PC-3 (cell line): Measurements from ENCODE around the gene MELTF. TPM values are rescaled to one million over a fixed set of nuclear protein-coding genes. Genes with fewer than 3 reads are reported as not detected.
A peak's percentile ranks its signal among the peaks of the same experiment; 100 is the strongest.

Experiments
- ATAC-seq: fragments of 200-7000 bp; cut with Tn5 transposase; 2 replicates; pipeline ENCODE4 v1.9.1; 2020; ENCODE audit warnings: mild to moderate bottlenecking, moderate library complexity
- BruUV-seq: library from RNA; stranded (reverse); fragments of 400-500 nt; replicated peaks from 2 replicates; lab custom pipeline; 2021; lab: Mats Ljungman, UMichigan
- CTCF ChIA-PET: fragments of 300-600 bp; sonication (Branson Sonifier 250); formaldehyde crosslinking; loops from one replicate; lab custom pipeline; 2022; ENCODE audit warnings: antibody characterized with exemption; lab: Charles Lee
- POLR2A ChIA-PET: fragments of 300-600 bp; sonication (Branson Sonifier 250); formaldehyde crosslinking; loops from one replicate; lab custom pipeline; 2022; ENCODE audit warnings: antibody characterized with exemption; ENCODE audit not compliant: unreplicated experiment; lab: Charles Lee
- DNase-seq: peaks from one replicate; pipeline ENCODE4 v3.0.0-alpha.2; 2015
- H2AFZ ChIP-seq: fragments of 300-600 bp; sonication (generic); 2 replicates; pipeline ENCODE4 v1.6.0; 2016; ENCODE audit warnings: antibody characterized with exemption, low read length
- H3F3A ChIP-seq: fragments of 300-600 bp; sonication (generic); one replicate; pipeline ENCODE4 v1.6.0; 2017; ENCODE audit warnings: antibody characterized with exemption, low read length, control low read depth, mild to moderate bottlenecking; ENCODE audit not compliant: unreplicated experiment
- H3K27ac ChIP-seq: fragments of 300-600 bp; sonication (generic); 2 replicates; pipeline ENCODE4 v1.5.1; 2016; ENCODE audit warnings: mild to moderate bottlenecking, low read length
- H3K27me3 ChIP-seq: fragments of 300-600 bp; sonication (generic); 2 replicates; pipeline ENCODE4 v1.6.1; 2016; ENCODE audit warnings: low read length, mixed read lengths
- H3K36me3 ChIP-seq: fragments of 300-600 bp; sonication (generic); 2 replicates; pipeline ENCODE4 v1.6.1; 2016; ENCODE audit warnings: low read depth, mixed run types, low read length, mixed read lengths
- H3K4me1 ChIP-seq: fragments of 300-600 bp; sonication (generic); 2 replicates; pipeline ENCODE4 v1.5.1; 2016; ENCODE audit warnings: low read length; ENCODE audit not compliant: insufficient read depth
- H3K4me2 ChIP-seq: fragments of 300-600 bp; sonication (generic); 2 replicates; pipeline ENCODE4 v1.6.0; 2016; ENCODE audit warnings: low read length
- H3K4me3 ChIP-seq: fragments of 300-600 bp; sonication (generic); 2 replicates; pipeline ENCODE4 v1.5.1; 2016; ENCODE audit warnings: mild to moderate bottlenecking, low read length, mixed read lengths
- H3K79me2 ChIP-seq: fragments of 300-600 bp; sonication (generic); 2 replicates; pipeline ENCODE4 v1.6.1; 2017; ENCODE audit warnings: low read length, mixed read lengths
- H3K9ac ChIP-seq: fragments of 300-600 bp; sonication (generic); 2 replicates; pipeline ENCODE4 v1.6.0; 2016; ENCODE audit warnings: mild to moderate bottlenecking, low read length
- H3K9me2 ChIP-seq: fragments of 300-600 bp; sonication (generic); replicated peaks from 2 replicates; pipeline ENCODE4 v1.6.1; 2016; ENCODE audit warnings: mixed run types, low read length, mixed read lengths
- H3K9me3 ChIP-seq: fragments of 300-600 bp; sonication (generic); 2 replicates; pipeline ENCODE4 v1.6.1; 2016; ENCODE audit warnings: low read length, mixed read lengths
- H4K20me1 ChIP-seq: fragments of 300-600 bp; sonication (generic); 2 replicates; pipeline ENCODE4 v1.6.1; 2016; ENCODE audit warnings: low read length, mixed read lengths
- CTCF ChIP-seq: fragments of 300-600 bp; sonication (generic); conservative IDR thresholded peaks from 2 replicates; pipeline ENCODE4 v1.5.1; 2017; ENCODE audit warnings: antibody characterized with exemption, low read depth, mild to moderate bottlenecking, low read length
- EZH2 ChIP-seq: fragments of 300-600 bp; sonication (generic); IDR thresholded peaks from one replicate; pipeline ENCODE4 v1.6.1; 2017; ENCODE audit warnings: antibody characterized with exemption, mild to moderate bottlenecking, low read length; ENCODE audit not compliant: unreplicated experiment
- EZH2phosphoT487 ChIP-seq: fragments of 300-600 bp; sonication (generic); IDR thresholded peaks from 2 replicates; pipeline ENCODE4 v1.6.1; 2018; ENCODE audit warnings: mild to moderate bottlenecking, antibody characterized with exemption, low read length, borderline replicate concordance
- intact Hi-C: fragments of 100-400 bp; cut with micrococcal nuclease; formaldehyde crosslinking; loops from 2 replicates; pipeline ENCODE4 v1.9.0; 2023
- total RNA-seq: library from RNA; depleted of rRNA; stranded (reverse); fragments of >200 nt; gene quantifications from 2 replicates; pipeline ENCODE4 v1.2.3, GENCODE V29; 2014

The MELTF gene
- total RNA-seq, 1 experiment from 2014 or later = 40.6 TPM

GRCh38 chr3:197003461-197004385, 25.9 kb downstream of the MELTF start:
- intact Hi-C loops = loop anchor here (1.0 kb wide), 2 partner anchors 24 to 184 kb away; no protein-coding TSS in a partner anchor
- peak; percentile 34 for ATAC-seq
- peak overlapping the region; percentile 83 for H3K4me3 ChIP-seq

GRCh38 chr3:197002701-197003454, 26.7 kb downstream of the MELTF start:
- Histone ChIP-seq H3K27ac (no peak overlapping the region), H3K4me2 (peak overlapping the region; percentile 88), H3K9me3 (no peaks in the 10 kb centered on the region), H3F3A (no peaks in the 10 kb centered on the region), H3K4me1 (peaks cover 12% of the 10 kb centered on the region), H3K79me2 (peaks cover 5% of the 10 kb centered on the region), H3K36me3 (no peaks in the 10 kb centered on the region), H3K4me3 (peak overlapping the region; percentile 83), H3K9ac (peak overlapping the region; percentile 88), H3K27me3 (no peaks in the 10 kb centered on the region), H4K20me1 (no peaks in the 10 kb centered on the region), H3K9me2 (no peaks in the 10 kb centered on the region), H2AFZ (peak overlapping the region; percentile 80)
- intact Hi-C loops = loop anchor here (1.0 kb wide), 2 partner anchors 24 to 184 kb away; no protein-coding TSS in a partner anchor
- peak; percentile 56 for TF ChIP-seq CTCF
- no peak for TF ChIP-seq EZH2phosphoT487
- TF ChIP-seq EZH2 = no peak
- no TSS peak for BruUV-seq
- ATAC-seq (peak; percentile 78), DNase-seq (peak; percentile 88)
- ChIA-PET POLR2A (interaction anchor here (0.6 to 1.0 kb wide), 3 partner anchors 27 to 474 kb away, joined by 5 to 9 read pairs (median 6); partner anchors contain the start of gene MELTF), CTCF (interaction anchor here (0.6 to 1.1 kb wide), 6 partner anchors 13 to 165 kb away, joined by 6 to 9 read pairs (median 6); partner anchors contain the start of gene MELTF)

More at GRCh38 chr3:197003461-197004385, 25.9 kb downstream of the MELTF start:
- Histone ChIP-seq H3F3A (no peaks in the 10 kb centered on the region), H2AFZ (peak overlapping the region; percentile 71), H3K27me3 (no peaks in the 10 kb centered on the region), H4K20me1 (no peaks in the 10 kb centered on the region), H3K4me1 (peaks cover 12% of the 10 kb centered on the region), H3K27ac (peak overlapping the region; percentile 50), H3K79me2 (peaks cover 5% of the 10 kb centered on the region), H3K9ac (peak overlapping the region; percentile 88), H3K36me3 (no peaks in the 10 kb centered on the region), H3K4me2 (peak overlapping the region; percentile 98), H3K9me3 (no peaks in the 10 kb centered on the region), H3K9me2 (no peaks in the 10 kb centered on the region)
- DNase-seq = peak; percentile 39
- POLR2A ChIA-PET = interaction anchor here (0.6 to 1.0 kb wide), 2 partner anchors 26 to 198 kb away, joined by 5 to 9 read pairs; partner anchors contain the start of gene MELTF
- CTCF ChIA-PET = interaction anchor here (0.6 to 1.1 kb wide), 5 partner anchors 12 to 164 kb away, joined by 6 to 9 read pairs (median 7); partner anchors contain the start of gene MELTF
- TSS peak; percentile 76 for BruUV-seq
- TF ChIP-seq CTCF = no peak
- TF ChIP-seq EZH2 = no peak
- no peak for TF ChIP-seq EZH2phosphoT487
